Heart left ventricle (tissue), 16 donors: ENCODE data around the gene SNX24. TPM values are rescaled to one million over a fixed set of nuclear protein-coding genes. Genes with fewer than 3 reads are reported as not detected.

ENCODE experiments used
- ATAC-seq, 4 donors: fragments of 200-7000 bp; cut with Tn5 transposase; one replicate each; pipeline ENCODE4 v1.9.1; 2020 to 2022; ENCODE audit warnings: moderate library complexity in 4 of 4, mild to moderate bottlenecking in 3 of 4, moderate number of reproducible peaks in 1 of 4
- DNase-seq, 5 donors: peaks; one replicate each; pipeline ENCODE4 v3.0.0-alpha.2; 2020
- H3K27ac ChIP-seq, 12 donors: fragments of 200-600 bp; sonication (generic) in 4 of 12; one replicate each; pipeline versions ENCODE4 v1.5.0 to v1.8.0; 2016 to 2022; ENCODE audit warnings: mild to moderate bottlenecking in 2 of 12
- H3K27me3 ChIP-seq, 9 donors: fragments of 200-600 bp; sonication (generic) in 2 of 9; one replicate each; pipeline versions ENCODE4 v1.5.1 to v1.8.0; 2016 to 2022; ENCODE audit warnings: mild to moderate bottlenecking in 3 of 9
- H3K36me3 ChIP-seq, 9 donors: fragments of 200-600 bp; sonication (generic) in 2 of 9; one replicate each; pipeline versions ENCODE4 v1.5.0 to v1.8.0; 2018 to 2022; ENCODE audit warnings: mild to moderate bottlenecking in 2 of 9
- H3K4me1 ChIP-seq, 12 donors: fragments of 200-600 bp; sonication (generic) in 4 of 12; one replicate each; pipeline versions ENCODE4 v1.5.0 to v1.8.0; 2016 to 2022; ENCODE audit warnings: mild to moderate bottlenecking in 3 of 12
- H3K4me3 ChIP-seq, 12 donors: fragments of 200-600 bp; sonication (generic) in 4 of 12; one replicate each; pipeline versions ENCODE4 v1.5.0 to v1.8.0; 2017 to 2022; ENCODE audit warnings: mild to moderate bottlenecking in 9 of 12, moderate library complexity in 4 of 12
- H3K9me3 ChIP-seq, 12 donors: fragments of 200-600 bp; sonication (generic) in 4 of 12; one replicate each; pipeline versions ENCODE4 v1.5.0 to v1.8.0; 2016 to 2022; ENCODE audit warnings: mild to moderate bottlenecking in 1 of 12
- CTCF ChIP-seq, 12 donors: fragments of 200-600 bp; sonication (generic) in 4 of 12; IDR thresholded peaks; one replicate each; pipeline versions ENCODE4 v1.5.0 to v1.8.0; 2018 to 2022; ENCODE audit warnings: antibody characterized with exemption in 12 of 12, mild to moderate bottlenecking in 5 of 12
- POLR2A ChIP-seq, 2 donors: fragments of 450-650 bp; IDR thresholded peaks; one replicate each; pipeline ENCODE4 v1.6.1; 2017; ENCODE audit warnings: antibody characterized with exemption in 2 of 2, mild to moderate bottlenecking in 2 of 2, moderate library complexity in 2 of 2
- WGBS, 4 donors: extraction: QIAGEN DNeasy Blood & Tissue Kit in 2 of 4; methylation state at CpG; one replicate each; pipeline versions ENCODE4 v1.1.5 to v1.1.7; 2013 to 2018; 5-methylcytosine and 5-hydroxymethylcytosine counted together
- intact Hi-C, 10 donors: fragments of 100-400 bp; cut with DNase I; formaldehyde crosslinking; loops; one replicate each; pipeline versions ENCODE4 v1.11.1 to v1.14.2; 2022
- polyA plus RNA-seq, 2 donors: library from polyadenylated mRNA; stranded (reverse); fragments of 200-250 nt; gene quantifications; one replicate each; pipeline ENCODE4 v1.2.3, GENCODE V29; 2013
- total RNA-seq, 9 donors: library from RNA; depleted of rRNA in 2 of 9; stranded (reverse); fragments of >200 nt in 2 of 9; fragmentation: NEBNext Ultra II Directional in 3 of 9; extraction: Animal tissue kit (Norgen Biotek cat#: 25700) in 3 of 9; gene quantifications; one replicate each; pipeline versions ENCODE4 v1.1.0 to v1.2.4, GENCODE V29; 2016 to 2023
- donor health status: ischemic (EF 13 %, LVEDD 7.1; RV severe dilation, severe dysfunction).
- donor health status: healthy with polysubstance abuse.
- donor health status: DM: no; HTN: yes; CAD: no.
- donor health status: DM: no; HTN: no; CAD: no.
- donor health status: ischemic (EF 25% LVEDD 6.9; RV normal size, moderate dysfunction).
- donor health status: ischemic (EF 25% LVEDD 5.7; RV mildly dilated, moderate dysfunction).
- donor health status: healthy.
- donor health status: DM: yes; HTN: yes; CAD: no.
- donor health status: ischemic (EF 35%, LVEDD 5.7; RV mildly dilated, moderate dysfunction).
- donor health status: nonischemic (EF 11% LVEDD 7.7; RV severe dilation, severe dysfunction).
- donor health status: DM: yes; HTN: yes; CAD: no.
- donor health status: PGD.
- donor health status: ischemic (EF 29% LVEDD 5.4; RV normal size, mild dysfunction).
- donor health status: nonischemic (EF 23%, LVEDD 6.1; RV moderate dilation, normal function).

The SNX24 gene
- total and polyA plus RNA-seq, 11 donors: 10.0 to 21.2 (median 14.8) TPM

GRCh38 chr5:122870219-122870856 is 24.9 kb downstream of the SNX24 start:
- WGBS, 4 donors: 79 to 84% (median 81%) methylated on average over 7 of the region's 7 CpGs
- no peaks in the 10 kb centered on the region for H3K27me3 ChIP-seq
- DNase-seq (no peak), ATAC-seq (no peak)
- TF ChIP-seq POLR2A (IDR thresholded peaks at IDR 0.05): no peak
- TF ChIP-seq CTCF (IDR thresholded peaks at IDR 0.05): no peak
- H3K9me3 ChIP-seq: no peaks in the 10 kb centered on the region
- no peak overlapping the region for H3K27ac ChIP-seq
- H3K4me1 ChIP-seq: peaks cover 0 to 7% (median 0%) of the 10 kb centered on the region in 12 donors
- intact Hi-C loops: no loop called here
- H3K36me3 ChIP-seq: peaks cover 0 to 12% (median 0%) of the 10 kb centered on the region in 9 donors
- no peak overlapping the region for H3K4me3 ChIP-seq

- Histone ChIP-seq H3K27ac (no peak overlapping the region), H3K36me3 (peaks cover 0 to 12% (median 0%) of the 10 kb centered on the region in 9 donors), H3K4me1 (peaks cover 0 to 7% (median 0%) of the 10 kb centered on the region in 12 donors), H3K9me3 (no peaks in the 10 kb centered on the region), H3K27me3 (no peaks in the 10 kb centered on the region), H3K4me3 (no peak overlapping the region)
- no peak for DNase-seq
- no peak for ATAC-seq
- 60 to 80% (median 69%) methylated on average over 8 of the region's 8 CpGs for WGBS, 4 donors
- intact Hi-C loops: no loop called here
- TF ChIP-seq CTCF (IDR thresholded peaks at IDR 0.05): no peak
- no peak for TF ChIP-seq POLR2A (IDR thresholded peaks at IDR 0.05)
Measured at GRCh38 chr5:122871661-122872060, 26.2 kb downstream of the SNX24 start.

DNA sequence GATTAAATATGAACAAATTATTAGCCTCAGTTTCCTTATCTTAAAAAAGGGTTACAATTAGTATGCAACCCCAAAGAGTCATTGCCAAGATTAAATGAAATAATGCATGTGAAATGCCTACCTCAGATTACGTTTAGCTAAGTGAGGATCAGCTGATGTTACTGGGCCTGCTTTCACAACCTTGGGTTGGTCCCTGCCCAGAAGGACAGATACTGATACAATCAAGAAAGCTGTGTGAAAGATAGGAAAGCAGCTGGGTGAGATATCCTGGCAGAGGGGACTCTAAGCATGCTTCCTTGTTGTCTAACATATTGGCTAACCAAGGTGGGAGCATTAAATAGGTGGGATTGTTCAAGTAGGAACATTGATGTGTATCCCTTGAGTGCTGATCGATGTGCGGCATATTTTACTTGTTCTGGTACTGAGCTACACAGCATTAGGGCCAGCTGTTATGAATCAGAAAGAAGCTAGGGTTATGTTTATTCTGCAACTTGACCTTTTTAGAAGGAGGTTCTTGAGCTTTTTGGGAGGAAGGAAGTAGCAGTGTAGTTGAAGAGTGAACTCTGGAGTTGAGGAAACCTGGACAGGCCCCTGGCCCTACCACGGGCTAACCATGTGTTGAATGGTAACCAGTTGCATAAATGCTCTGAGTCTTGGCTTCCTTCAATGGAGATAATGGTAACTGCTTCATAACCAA is 28.9 kb downstream of the SNX24 start:
- no peak for DNase-seq
- H3K27me3 ChIP-seq: no peaks in the 10 kb centered on the region
- TF ChIP-seq POLR2A (IDR thresholded peaks at IDR 0.05) (no peak), CTCF (IDR thresholded peaks at IDR 0.05) (no peak)
- no peaks in the 10 kb centered on the region for H3K9me3 ChIP-seq
- WGBS, 4 donors: 83 to 90% (median 84%) methylated on average over 4 of the region's 4 CpGs
- no peaks in the 10 kb centered on the region for H3K36me3 ChIP-seq
- H3K27ac ChIP-seq: no peak overlapping the region
- H3K4me3 ChIP-seq: no peak overlapping the region
- ATAC-seq: no peak
- intact Hi-C loops: no loop called here
- peaks cover 0 to 7% (median 0%) of the 10 kb centered on the region in 12 donors for H3K4me1 ChIP-seq

- 80 to 89% (median 86%) methylated on average over 2 of the region's 2 CpGs for WGBS, 4 donors
- no peak overlapping the region for H3K27ac ChIP-seq
- DNase-seq: no peak
- H3K36me3 ChIP-seq: no peaks in the 10 kb centered on the region
- peaks cover 0 to 10% (median 0%) of the 10 kb centered on the region in 12 donors for H3K4me1 ChIP-seq
- no peaks in the 10 kb centered on the region for H3K9me3 ChIP-seq
- intact Hi-C loops: no loop called here
- no peak for TF ChIP-seq POLR2A (IDR thresholded peaks at IDR 0.05)
- TF ChIP-seq CTCF (IDR thresholded peaks at IDR 0.05): no peak
- no peaks in the 10 kb centered on the region for H3K27me3 ChIP-seq
- ATAC-seq: no peak
- H3K4me3 ChIP-seq: no peak overlapping the region
Measured at GRCh38 chr5:122877518-122877917, 32.1 kb downstream of the SNX24 start.
